Measurements from ENCODE around the gene CST8. TPM values are rescaled to one million over a fixed set of nuclear protein-coding genes. Genes with fewer than 3 reads are reported as not detected.

Gene CST8
- total RNA-seq, 4 donors from 2014 or later, result not detected

- 38 to 80% methylated on average over 1 to 2 of the region's 8 CpGs for WGBS, 2 donors (ENCODE audit: low coverage in 1 of 2)
- no peaks in the 10 kb centered on the region for H3K9me3 ChIP-seq
- no peaks in the 10 kb centered on the region for H3K4me1 ChIP-seq
- no peak overlapping the region for H3K4me3 ChIP-seq
- no peaks in the 10 kb centered on the region for H3K36me3 ChIP-seq
- no peak for TF ChIP-seq POLR2A (IDR thresholded peaks at IDR 0.05)
- ATAC-seq, result no peak
- H3K27ac ChIP-seq, result no peak overlapping the region
- H3K27me3 ChIP-seq, result peaks cover 2% of the 10 kb centered on the region
Measured at GRCh38 chr20:23508449-23509229, 17.7 kb downstream of the CST8 start.

- H3K27me3 ChIP-seq, result no peaks in the 10 kb centered on the region
- TF ChIP-seq, protein P1, sequence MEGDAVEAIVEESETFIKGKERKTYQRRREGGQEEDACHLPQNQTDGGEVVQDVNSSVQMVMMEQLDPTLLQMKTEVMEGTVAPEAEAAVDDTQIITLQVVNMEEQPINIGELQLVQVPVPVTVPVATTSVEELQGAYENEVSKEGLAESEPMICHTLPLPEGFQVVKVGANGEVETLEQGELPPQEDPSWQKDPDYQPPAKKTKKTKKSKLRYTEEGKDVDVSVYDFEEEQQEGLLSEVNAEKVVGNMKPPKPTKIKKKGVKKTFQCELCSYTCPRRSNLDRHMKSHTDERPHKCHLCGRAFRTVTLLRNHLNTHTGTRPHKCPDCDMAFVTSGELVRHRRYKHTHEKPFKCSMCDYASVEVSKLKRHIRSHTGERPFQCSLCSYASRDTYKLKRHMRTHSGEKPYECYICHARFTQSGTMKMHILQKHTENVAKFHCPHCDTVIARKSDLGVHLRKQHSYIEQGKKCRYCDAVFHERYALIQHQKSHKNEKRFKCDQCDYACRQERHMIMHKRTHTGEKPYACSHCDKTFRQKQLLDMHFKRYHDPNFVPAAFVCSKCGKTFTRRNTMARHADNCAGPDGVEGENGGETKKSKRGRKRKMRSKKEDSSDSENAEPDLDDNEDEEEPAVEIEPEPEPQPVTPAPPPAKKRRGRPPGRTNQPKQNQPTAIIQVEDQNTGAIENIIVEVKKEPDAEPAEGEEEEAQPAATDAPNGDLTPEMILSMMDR (IDR thresholded peaks at IDR 0.05), result no peak
- no peak for TF ChIP-seq EP300 (IDR thresholded peaks at IDR 0.05)
- no peak for TF ChIP-seq POLR2A (IDR thresholded peaks at IDR 0.05)
- no peak for TF ChIP-seq POLR2AphosphoS5 (IDR thresholded peaks at IDR 0.05)
- no peaks in the 10 kb centered on the region for H3K4me1 ChIP-seq
- H3K27ac ChIP-seq, result no peak overlapping the region
- WGBS, 2 donors (ENCODE audit: low coverage in 1 of 2), result 35% methylated on average over 3 of the region's 10 CpGs; no CpG with 5 or more reads in 1 of the 2 donors
- no peaks in the 10 kb centered on the region for H3K9me3 ChIP-seq
- H3K36me3 ChIP-seq, result no peaks in the 10 kb centered on the region
- ATAC-seq, result no peak
- no peak overlapping the region for H3K4me3 ChIP-seq
Measured at GRCh38 chr20:23509247-23509913, 18.5 kb downstream of the CST8 start.

DNA sequence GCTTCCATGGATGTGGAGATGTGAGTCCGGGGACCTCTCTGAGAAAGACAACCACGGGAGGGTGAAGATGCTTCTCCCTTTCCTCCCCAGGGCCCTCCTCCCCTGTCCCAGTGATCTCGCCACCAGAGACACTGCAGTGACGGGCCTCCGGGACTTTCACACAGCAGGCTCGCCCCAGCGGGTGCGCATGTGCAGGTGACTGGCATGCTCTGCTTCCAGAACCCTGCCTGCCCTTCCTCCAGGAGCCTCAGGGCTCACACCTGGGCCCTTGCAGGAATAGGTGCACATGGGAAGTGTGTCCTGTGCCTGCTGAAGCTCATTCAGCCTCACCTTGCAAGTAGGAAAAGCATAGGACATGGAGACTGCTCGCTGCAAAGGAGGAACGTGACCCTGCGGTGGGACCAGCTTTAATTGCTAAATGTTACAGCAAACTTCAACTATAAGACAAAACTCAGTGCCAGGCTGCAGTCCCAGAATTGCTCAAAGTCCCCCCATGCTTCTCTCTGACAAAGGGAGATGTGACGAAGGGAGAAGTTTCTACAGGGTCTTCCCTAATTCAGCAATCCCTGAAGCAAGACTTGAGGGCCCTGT lies 19.2 kb downstream of the CST8 start:
- Histone ChIP-seq H3K27me3 (no peaks in the 10 kb centered on the region), H3K9me3 (no peaks in the 10 kb centered on the region), H3K36me3 (no peaks in the 10 kb centered on the region), H3K4me3 (no peak overlapping the region), H3K4me1 (no peaks in the 10 kb centered on the region), H3K27ac (no peak overlapping the region)
- TF ChIP-seq POLR2A (IDR thresholded peaks at IDR 0.05) (no peak), POLR2AphosphoS5 (IDR thresholded peaks at IDR 0.05) (no peak), EP300 (IDR thresholded peaks at IDR 0.05) (no peak)
- TF ChIP-seq, protein P1 (IDR thresholded peaks at IDR 0.05), result no peak
- 79% methylated on average over 5 of the region's 12 CpGs; no CpG with 5 or more reads in 1 of the 2 donors for WGBS, 2 donors (ENCODE audit: low coverage in 1 of 2)
- no peak for ATAC-seq

- Histone ChIP-seq H3K9me3 (no peaks in the 10 kb centered on the region), H3K4me3 (no peak overlapping the region), H3K27me3 (no peaks in the 10 kb centered on the region), H3K27ac (no peak overlapping the region), H3K4me1 (no peaks in the 10 kb centered on the region), H3K36me3 (no peaks in the 10 kb centered on the region)
- no peak for ATAC-seq
- TF ChIP-seq POLR2AphosphoS5 (IDR thresholded peaks at IDR 0.05) (no peak), POLR2A (IDR thresholded peaks at IDR 0.05) (no peak), EP300 (IDR thresholded peaks at IDR 0.05) (no peak)
- TF ChIP-seq, protein P1 (IDR thresholded peaks at IDR 0.05), result no peak
Measured at GRCh38 chr20:23513164-23513563, 22.2 kb downstream of the CST8 start.

- Histone ChIP-seq H3K4me1 (no peaks in the 10 kb centered on the region), H3K27ac (no peak overlapping the region), H3K4me3 (no peak overlapping the region), H3K9me3 (no peaks in the 10 kb centered on the region), H3K27me3 (no peaks in the 10 kb centered on the region), H3K36me3 (no peaks in the 10 kb centered on the region)
- TF ChIP-seq, protein P1 (IDR thresholded peaks at IDR 0.05), result no peak
- TF ChIP-seq POLR2A (IDR thresholded peaks at IDR 0.05), result no peak
- TF ChIP-seq EP300 (IDR thresholded peaks at IDR 0.05), result no peak
- no peak for TF ChIP-seq POLR2AphosphoS5 (IDR thresholded peaks at IDR 0.05)
- ATAC-seq, result no peak
- 25 to 32% methylated on average over 1 of the region's 1 CpG for WGBS, 2 donors (ENCODE audit: low coverage in 1 of 2)
Measured at GRCh38 chr20:23514848-23515247, 23.9 kb downstream of the CST8 start.
